Activated effector memory CD4-positive, alpha-beta T cell treated with anti-CD3 and anti-CD28 coated beads, Interleukin-2, amount 50 U/mL, for 16 hours (primary cell): Measurements from ENCODE around the gene HYDIN.
"Not testable (repeated sequence)": the region's sequence is repeated elsewhere in the genome, so short reads cannot be mapped to it uniquely, and the experiment has no call there.

Experiments
- DNase-seq: peaks from one replicate; pipeline ENCODE4 v3.0.0-alpha.2; 2020

The HYDIN gene

GRCh38 chr16:70987019-70987715 is 243.4 kb downstream of the HYDIN start:
- not testable (repeated sequence) for DNase-seq

GRCh38 chr16:70984675-70985074 is 245.8 kb downstream of the HYDIN start:
- DNase-seq, result not testable (repeated sequence)

- DNase-seq, result not testable (repeated sequence)
Measured at GRCh38 chr16:70968332-70968731, 262.2 kb downstream of the HYDIN start.

GRCh38 chr16:70960169-70960568 is 270.4 kb downstream of the HYDIN start:
- not testable (repeated sequence) for DNase-seq

- DNase-seq, result not testable (repeated sequence)
Measured at GRCh38 chr16:70954922-70955321, 275.6 kb downstream of the HYDIN start.

- DNase-seq, result not testable (repeated sequence)
Measured at GRCh38 chr16:70953824-70954223, 276.7 kb downstream of the HYDIN start.

GRCh38 chr16:70943551-70943950 is 287.0 kb downstream of the HYDIN start:
- not testable (repeated sequence) for DNase-seq

- DNase-seq, result not testable (repeated sequence)
Measured at GRCh38 chr16:70939690-70940359, 290.7 kb downstream of the HYDIN start.

- DNase-seq, result not testable (repeated sequence)
Measured at GRCh38 chr16:70936781-70937525, 293.6 kb downstream of the HYDIN start.

GRCh38 chr16:70935325-70935724 is 295.2 kb downstream of the HYDIN start:
- not testable (repeated sequence) for DNase-seq

GRCh38 chr16:70933746-70934145 is 296.8 kb downstream of the HYDIN start:
- not testable (repeated sequence) for DNase-seq

GRCh38 chr16:70930757-70931156 is 299.8 kb downstream of the HYDIN start:
- DNase-seq, result not testable (repeated sequence)

- DNase-seq, result not testable (repeated sequence)
Measured at GRCh38 chr16:70922164-70922563, 308.4 kb downstream of the HYDIN start.

GRCh38 chr16:70920661-70921060 is 309.9 kb downstream of the HYDIN start:
- DNase-seq, result not testable (repeated sequence)

GRCh38 chr16:70888208-70888607 is 342.3 kb downstream of the HYDIN start:
- DNase-seq, result not testable (repeated sequence)

- DNase-seq, result not testable (repeated sequence)
Measured at GRCh38 chr16:70884652-70885051, 345.9 kb downstream of the HYDIN start.

GRCh38 chr16:70882311-70882710 is 348.2 kb downstream of the HYDIN start:
- not testable (repeated sequence) for DNase-seq

GRCh38 chr16:70877895-70878294 is 352.6 kb downstream of the HYDIN start:
- not testable (repeated sequence) for DNase-seq

- DNase-seq, result not testable (repeated sequence)
Measured at GRCh38 chr16:70876442-70876841, 354.1 kb downstream of the HYDIN start.

GRCh38 chr16:70864698-70865097 is 365.8 kb downstream of the HYDIN start:
- not testable (repeated sequence) for DNase-seq

GRCh38 chr16:70861996-70862395 is 368.5 kb downstream of the HYDIN start:
- DNase-seq, result not testable (repeated sequence)

GRCh38 chr16:70851299-70851698 is 379.2 kb downstream of the HYDIN start:
- not testable (repeated sequence) for DNase-seq

- not testable (repeated sequence) for DNase-seq
Measured at GRCh38 chr16:70823498-70824118, 406.9 kb downstream of the HYDIN start.
